Mesendoderm (in vitro differentiated cells): Measurements from ENCODE around the gene OTUD1.

ENCODE experiments used
- DNase-seq: peaks from one replicate; pipeline ENCODE4 v3.0.0; 2013
- H2AK5ac ChIP-seq: 2 replicates; pipeline ENCODE4 v1.6.1; 2013; ENCODE audit warnings: low read length, inconsistent platforms
- H2BK120ac ChIP-seq: 2 replicates; pipeline ENCODE4 v1.6.1; 2013; ENCODE audit warnings: low read depth, mild to moderate bottlenecking, low read length, moderate library complexity, mixed read lengths
- H2BK15ac ChIP-seq: replicated peaks from 2 replicates; pipeline ENCODE4 v1.6.1; 2013; ENCODE audit warnings: low read depth, mild to moderate bottlenecking, moderate library complexity
- H2BK5ac ChIP-seq: 2 replicates; pipeline ENCODE4 v1.6.1; 2013; ENCODE audit warnings: low read length, inconsistent platforms
- H3K18ac ChIP-seq: 2 replicates; pipeline ENCODE4 v1.6.1; 2013; ENCODE audit warnings: mild to moderate bottlenecking, low read length, mixed read lengths
- H3K23ac ChIP-seq: one replicate; pipeline ENCODE4 v1.6.1; 2013; ENCODE audit warnings: low read length
- H3K27ac ChIP-seq: 2 replicates; pipeline ENCODE4 v1.5.1; 2013; ENCODE audit warnings: low read depth, mild to moderate bottlenecking, inconsistent platforms, low read length, moderate library complexity
- H3K27me3 ChIP-seq: 2 replicates; pipeline ENCODE4 v1.6.1; 2013; ENCODE audit warnings: low read length, control low read depth, mild to moderate bottlenecking, inconsistent platforms; ENCODE audit not compliant: insufficient read depth, poor library complexity
- H3K36me3 ChIP-seq: 2 replicates; pipeline ENCODE4 v1.6.1; 2013; ENCODE audit warnings: low read length, inconsistent platforms; ENCODE audit not compliant: control insufficient read depth, insufficient read depth
- H3K4ac ChIP-seq: one replicate; pipeline ENCODE4 v1.6.1; 2013; ENCODE audit warnings: low read depth, mild to moderate bottlenecking, low read length, moderate library complexity
- H3K4me1 ChIP-seq: 2 replicates; pipeline ENCODE4 v1.6.1; 2013; ENCODE audit warnings: low read depth, low read length, inconsistent platforms; ENCODE audit not compliant: control insufficient read depth
- H3K4me2 ChIP-seq: 2 replicates; pipeline ENCODE4 v1.6.1; 2013; ENCODE audit warnings: low read length
- H3K4me3 ChIP-seq: 2 replicates; pipeline ENCODE4 v1.5.1; 2013; ENCODE audit warnings: mild to moderate bottlenecking, low read length
- H3K56ac ChIP-seq: one replicate; pipeline ENCODE4 v1.6.1; 2013; ENCODE audit warnings: low read length
- H3K79me1 ChIP-seq: 2 replicates; pipeline ENCODE4 v1.6.1; 2013; ENCODE audit warnings: low read length, inconsistent platforms
- H3K79me2 ChIP-seq: 2 replicates; pipeline ENCODE4 v1.6.1; 2013; ENCODE audit warnings: mild to moderate bottlenecking, low read length; ENCODE audit not compliant: control insufficient read depth, insufficient read depth
- H3K9ac ChIP-seq: 2 replicates; pipeline ENCODE4 v1.6.1; 2013; ENCODE audit warnings: low read length, inconsistent platforms
- H4K5ac ChIP-seq: one replicate; pipeline ENCODE4 v1.6.1; 2013; ENCODE audit warnings: low read length
- H4K8ac ChIP-seq: one replicate; pipeline ENCODE4 v1.6.1; 2013; ENCODE audit warnings: low read depth, mild to moderate bottlenecking, control low read depth, low read length, moderate library complexity
- WGBS: extraction: QIAGEN DNeasy Blood & Tissue Kit; methylation state at CpG from one replicate; pipeline ENCODE4 v1.1.7; 2013; ENCODE audit warnings: low lambda C conversion rate, missing lambda C conversion rate; ENCODE audit not compliant: insufficient coverage; ENCODE audit errors: extremely low coverage; 5-methylcytosine and 5-hydroxymethylcytosine counted together

OTUD1 gene

GRCh38 chr10:23469596-23470237 is 30.8 kb downstream of the OTUD1 start:
- Histone ChIP-seq H3K4ac (no peak overlapping the region), H3K4me3 (no peak overlapping the region), H2BK5ac (no peak overlapping the region), H3K27ac (no peak overlapping the region), H2AK5ac (no peak overlapping the region), H3K79me1 (no peaks in the 10 kb centered on the region), H3K4me1 (peaks cover 2% of the 10 kb centered on the region), H3K4me2 (no peak overlapping the region), H3K9ac (no peak overlapping the region), H3K27me3 (no peaks in the 10 kb centered on the region), H2BK15ac (no peak overlapping the region), H4K5ac (no peak overlapping the region), H3K56ac (no peak overlapping the region), H4K8ac (no peak overlapping the region), H3K79me2 (no peaks in the 10 kb centered on the region), H3K23ac (no peak overlapping the region), H2BK120ac (no peak overlapping the region), H3K18ac (no peak overlapping the region), H3K36me3 (no peaks in the 10 kb centered on the region)
- WGBS, result no CpG with 5 or more reads among the region's 1 CpG
- DNase-seq, result no peak

GRCh38 chr10:23472181-23472580 is 33.3 kb downstream of the OTUD1 start:
- Histone ChIP-seq H3K27ac (no peak overlapping the region), H3K9ac (no peak overlapping the region), H3K56ac (no peak overlapping the region), H2BK120ac (no peak overlapping the region), H3K4me1 (peaks cover 2% of the 10 kb centered on the region), H2AK5ac (no peak overlapping the region), H3K4me3 (no peak overlapping the region), H3K4ac (no peak overlapping the region), H4K5ac (no peak overlapping the region), H3K79me1 (no peaks in the 10 kb centered on the region), H2BK5ac (no peak overlapping the region), H2BK15ac (no peak overlapping the region), H3K79me2 (no peaks in the 10 kb centered on the region), H3K18ac (no peak overlapping the region), H3K27me3 (no peaks in the 10 kb centered on the region), H3K4me2 (no peak overlapping the region), H3K23ac (no peak overlapping the region), H4K8ac (no peak overlapping the region), H3K36me3 (no peaks in the 10 kb centered on the region)
- WGBS, result no CpG with 5 or more reads among the region's 8 CpGs
- peak; percentile 4 for DNase-seq

GRCh38 chr10:23474081-23474480 is 35.2 kb downstream of the OTUD1 start:
- Histone ChIP-seq H3K56ac (no peak overlapping the region), H4K8ac (no peak overlapping the region), H2BK120ac (no peak overlapping the region), H2AK5ac (no peak overlapping the region), H3K18ac (no peak overlapping the region), H2BK5ac (no peak overlapping the region), H3K27ac (no peak overlapping the region), H3K27me3 (no peaks in the 10 kb centered on the region), H3K23ac (no peak overlapping the region), H4K5ac (no peak overlapping the region), H3K4ac (no peak overlapping the region), H3K9ac (no peak overlapping the region), H3K36me3 (no peaks in the 10 kb centered on the region), H3K79me1 (no peaks in the 10 kb centered on the region), H3K4me3 (no peak overlapping the region), H2BK15ac (no peak overlapping the region), H3K79me2 (no peaks in the 10 kb centered on the region), H3K4me2 (no peak overlapping the region), H3K4me1 (peaks cover 2% of the 10 kb centered on the region)
- no CpG with 5 or more reads among the region's 2 CpGs for WGBS
- no peak for DNase-seq

GRCh38 chr10:23474626-23475025 is 35.8 kb downstream of the OTUD1 start:
- Histone ChIP-seq H3K4ac (no peak overlapping the region), H3K79me1 (no peaks in the 10 kb centered on the region), H3K56ac (no peak overlapping the region), H3K4me1 (peaks cover 2% of the 10 kb centered on the region), H3K27me3 (no peaks in the 10 kb centered on the region), H2BK120ac (no peak overlapping the region), H3K9ac (no peak overlapping the region), H2BK15ac (no peak overlapping the region), H4K5ac (no peak overlapping the region), H3K36me3 (no peaks in the 10 kb centered on the region), H3K79me2 (no peaks in the 10 kb centered on the region), H3K23ac (no peak overlapping the region), H2BK5ac (no peak overlapping the region), H3K18ac (no peak overlapping the region), H3K4me2 (no peak overlapping the region), H3K27ac (no peak overlapping the region), H4K8ac (no peak overlapping the region), H3K4me3 (no peak overlapping the region), H2AK5ac (no peak overlapping the region)
- no peak for DNase-seq
- WGBS, result no CpG with 5 or more reads among the region's 4 CpGs

GRCh38 chr10:23478570-23478969 is 39.7 kb downstream of the OTUD1 start:
- Histone ChIP-seq H3K27ac (no peak overlapping the region), H3K9ac (no peak overlapping the region), H3K4me1 (no peaks in the 10 kb centered on the region), H4K8ac (no peak overlapping the region), H3K18ac (no peak overlapping the region), H3K4me2 (no peak overlapping the region), H3K56ac (no peak overlapping the region), H3K4ac (no peak overlapping the region), H2BK15ac (no peak overlapping the region), H3K27me3 (no peaks in the 10 kb centered on the region), H4K5ac (no peak overlapping the region), H3K36me3 (no peaks in the 10 kb centered on the region), H2AK5ac (no peak overlapping the region), H3K79me1 (no peaks in the 10 kb centered on the region), H2BK120ac (no peak overlapping the region), H3K4me3 (no peak overlapping the region), H3K79me2 (no peaks in the 10 kb centered on the region), H2BK5ac (no peak overlapping the region), H3K23ac (no peak overlapping the region)
- DNase-seq, result no peak
- WGBS, result no CpG with 5 or more reads among the region's 5 CpGs

GRCh38 chr10:23479798-23480473 is 41.1 kb downstream of the OTUD1 start:
- Histone ChIP-seq H4K8ac (no peak overlapping the region), H3K36me3 (no peaks in the 10 kb centered on the region), H3K4ac (no peak overlapping the region), H3K4me2 (no peak overlapping the region), H4K5ac (no peak overlapping the region), H3K9ac (no peak overlapping the region), H2BK5ac (no peak overlapping the region), H3K56ac (no peak overlapping the region), H3K27me3 (no peaks in the 10 kb centered on the region), H3K23ac (no peak overlapping the region), H2BK15ac (no peak overlapping the region), H3K4me3 (no peak overlapping the region), H3K27ac (no peak overlapping the region), H2BK120ac (no peak overlapping the region), H2AK5ac (no peak overlapping the region), H3K4me1 (no peaks in the 10 kb centered on the region), H3K79me1 (no peaks in the 10 kb centered on the region), H3K18ac (no peak overlapping the region), H3K79me2 (no peaks in the 10 kb centered on the region)
- no peak for DNase-seq
- WGBS, result no CpG with 5 or more reads among the region's 3 CpGs
